ENCODE results near the gene SYT2.

DNA sequence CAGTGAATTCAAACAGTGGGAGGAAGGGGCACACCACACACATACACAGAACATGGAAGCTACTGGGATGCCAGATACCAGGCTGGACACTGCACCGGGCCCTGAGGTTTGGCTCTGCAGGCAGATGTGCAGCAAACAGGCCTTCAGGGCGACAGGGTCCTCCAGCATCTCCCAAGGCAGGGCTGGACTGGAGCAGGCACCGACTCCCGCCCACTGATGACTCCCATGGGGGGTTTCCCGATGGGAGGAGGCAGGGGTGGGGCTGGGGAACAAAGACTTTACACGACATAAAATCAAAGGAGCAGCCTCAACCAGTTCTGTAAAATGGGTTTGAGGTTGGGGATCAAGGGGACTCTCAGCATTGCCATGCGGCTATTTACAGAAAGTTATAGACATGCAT, 118.1 kb downstream of the SYT2 start:
- no peak for TF ChIP-seq ZNF274 (IDR thresholded peaks at IDR 0.05; ENCODE audit: insufficient read depth, insufficient read length)
- TF ChIP-seq, protein P1, sequence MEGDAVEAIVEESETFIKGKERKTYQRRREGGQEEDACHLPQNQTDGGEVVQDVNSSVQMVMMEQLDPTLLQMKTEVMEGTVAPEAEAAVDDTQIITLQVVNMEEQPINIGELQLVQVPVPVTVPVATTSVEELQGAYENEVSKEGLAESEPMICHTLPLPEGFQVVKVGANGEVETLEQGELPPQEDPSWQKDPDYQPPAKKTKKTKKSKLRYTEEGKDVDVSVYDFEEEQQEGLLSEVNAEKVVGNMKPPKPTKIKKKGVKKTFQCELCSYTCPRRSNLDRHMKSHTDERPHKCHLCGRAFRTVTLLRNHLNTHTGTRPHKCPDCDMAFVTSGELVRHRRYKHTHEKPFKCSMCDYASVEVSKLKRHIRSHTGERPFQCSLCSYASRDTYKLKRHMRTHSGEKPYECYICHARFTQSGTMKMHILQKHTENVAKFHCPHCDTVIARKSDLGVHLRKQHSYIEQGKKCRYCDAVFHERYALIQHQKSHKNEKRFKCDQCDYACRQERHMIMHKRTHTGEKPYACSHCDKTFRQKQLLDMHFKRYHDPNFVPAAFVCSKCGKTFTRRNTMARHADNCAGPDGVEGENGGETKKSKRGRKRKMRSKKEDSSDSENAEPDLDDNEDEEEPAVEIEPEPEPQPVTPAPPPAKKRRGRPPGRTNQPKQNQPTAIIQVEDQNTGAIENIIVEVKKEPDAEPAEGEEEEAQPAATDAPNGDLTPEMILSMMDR (IDR thresholded peaks at IDR 0.05 in 2 of 3, conservative IDR thresholded peaks at IDR 0.05 in 1 of 3; ENCODE audit: control insufficient read depth in 2 of 3, extremely low read depth in 1 of 3, insufficient read depth in 1 of 3, low read depth in 3 of 3, low read length in 3 of 3): no peak
- no peak for TF ChIP-seq HDAC2 (IDR thresholded peaks at IDR 0.05)
